ENCODE data around the gene PCYT1A. TPM values are rescaled to one million over a fixed set of nuclear protein-coding genes. Genes with fewer than 3 reads are reported as not detected.

Gene PCYT1A
- total and polyA plus RNA-seq, 2 of the 13 experiments (the other 11 are each of a cell fraction or from before 2014, with no cell fraction given): 26.4 to 45.3 TPM

GRCh38 chr3:196214783-196215441, 72.6 kb downstream of the PCYT1A start (continued):
- TF ChIP-seq ZBTB33 (CRISPR knock-in tag; IDR thresholded peaks at IDR 0.05) (peak; percentile 46; the same call in 1 of the 2 replicates), GPBP1L1 (CRISPR knock-in tag; IDR thresholded peaks at IDR 0.05) (no peak), EP300 (IDR thresholded peaks at IDR 0.05; ENCODE audit: low read depth in 2 of 2, low read length in 2 of 2) (peak; percentile 62 to 89; a peak in 2 of 4 replicates), EP300 (CRISPR knock-in tag; IDR thresholded peaks at IDR 0.05; ENCODE audit: borderline replicate concordance) (peak; percentile 89), ZNF781 (CRISPR knock-in tag; IDR thresholded peaks at IDR 0.05; ENCODE audit: borderline replicate concordance, not compliant biosample characterization) (no peak), ZSCAN9 (CRISPR knock-in tag; IDR thresholded peaks at IDR 0.05; ENCODE audit: borderline replicate concordance) (peak; percentile 78), PITX1 (CRISPR knock-in tag; IDR thresholded peaks at IDR 0.05) (peak; percentile 92), GABPB1 (CRISPR knock-in tag; IDR thresholded peaks at IDR 0.05) (peak; percentile 68), AHR (CRISPR knock-in tag; IDR thresholded peaks at IDR 0.05) (0 out of 2 replicates have a peak, but pooled peaks have one; percentile 35), ZNF605 (CRISPR knock-in tag; IDR thresholded peaks at IDR 0.05) (peak; percentile 77), ZNF530 (CRISPR knock-in tag; IDR thresholded peaks at IDR 0.05; ENCODE audit: low read depth) (no peak), ZNF296 (CRISPR knock-in tag; conservative IDR thresholded peaks at IDR 0.05) (0 out of 2 replicates have a peak, but pooled peaks have one; percentile 3), ZNF75D (CRISPR knock-in tag; IDR thresholded peaks at IDR 0.05; ENCODE audit: borderline replicate concordance) (no peak), BRD4 (CRISPR knock-in tag; IDR thresholded peaks at IDR 0.05) (0 out of 2 replicates have a peak, but pooled peaks have one; percentile 37), MTA1 (CRISPR knock-in tag; IDR thresholded peaks at IDR 0.05; ENCODE audit: borderline replicate concordance) (0 out of 2 replicates have a peak, but pooled peaks have one; percentile 98)
- TF ChIP-seq, protein P1, sequence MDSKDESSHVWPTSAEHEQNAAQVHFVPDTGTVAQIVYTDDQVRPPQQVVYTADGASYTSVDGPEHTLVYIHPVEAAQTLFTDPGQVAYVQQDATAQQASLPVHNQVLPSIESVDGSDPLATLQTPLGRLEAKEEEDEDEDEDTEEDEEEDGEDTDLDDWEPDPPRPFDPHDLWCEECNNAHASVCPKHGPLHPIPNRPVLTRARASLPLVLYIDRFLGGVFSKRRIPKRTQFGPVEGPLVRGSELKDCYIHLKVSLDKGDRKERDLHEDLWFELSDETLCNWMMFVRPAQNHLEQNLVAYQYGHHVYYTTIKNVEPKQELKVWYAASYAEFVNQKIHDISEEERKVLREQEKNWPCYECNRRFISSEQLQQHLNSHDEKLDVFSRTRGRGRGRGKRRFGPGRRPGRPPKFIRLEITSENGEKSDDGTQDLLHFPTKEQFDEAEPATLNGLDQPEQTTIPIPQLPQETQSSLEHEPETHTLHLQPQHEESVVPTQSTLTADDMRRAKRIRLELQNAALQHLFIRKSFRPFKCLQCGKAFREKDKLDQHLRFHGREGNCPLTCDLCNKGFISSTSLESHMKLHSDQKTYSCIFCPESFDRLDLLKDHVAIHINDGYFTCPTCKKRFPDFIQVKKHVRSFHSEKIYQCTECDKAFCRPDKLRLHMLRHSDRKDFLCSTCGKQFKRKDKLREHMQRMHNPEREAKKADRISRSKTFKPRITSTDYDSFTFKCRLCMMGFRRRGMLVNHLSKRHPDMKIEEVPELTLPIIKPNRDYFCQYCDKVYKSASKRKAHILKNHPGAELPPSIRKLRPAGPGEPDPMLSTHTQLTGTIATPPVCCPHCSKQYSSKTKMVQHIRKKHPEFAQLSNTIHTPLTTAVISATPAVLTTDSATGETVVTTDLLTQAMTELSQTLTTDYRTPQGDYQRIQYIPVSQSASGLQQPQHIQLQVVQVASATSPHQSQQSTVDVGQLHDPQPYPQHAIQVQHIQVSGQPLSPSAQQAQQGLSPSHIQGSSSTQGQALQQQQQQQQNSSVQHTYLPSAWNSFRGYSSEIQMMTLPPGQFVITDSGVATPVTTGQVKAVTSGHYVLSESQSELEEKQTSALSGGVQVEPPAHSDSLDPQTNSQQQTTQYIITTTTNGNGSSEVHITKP (CRISPR knock-in tag; IDR thresholded peaks at IDR 0.05; ENCODE audit: low read depth): 0 out of 2 replicates have a peak, but pooled peaks have one; percentile 52
- TF ChIP-seq, protein P2, sequence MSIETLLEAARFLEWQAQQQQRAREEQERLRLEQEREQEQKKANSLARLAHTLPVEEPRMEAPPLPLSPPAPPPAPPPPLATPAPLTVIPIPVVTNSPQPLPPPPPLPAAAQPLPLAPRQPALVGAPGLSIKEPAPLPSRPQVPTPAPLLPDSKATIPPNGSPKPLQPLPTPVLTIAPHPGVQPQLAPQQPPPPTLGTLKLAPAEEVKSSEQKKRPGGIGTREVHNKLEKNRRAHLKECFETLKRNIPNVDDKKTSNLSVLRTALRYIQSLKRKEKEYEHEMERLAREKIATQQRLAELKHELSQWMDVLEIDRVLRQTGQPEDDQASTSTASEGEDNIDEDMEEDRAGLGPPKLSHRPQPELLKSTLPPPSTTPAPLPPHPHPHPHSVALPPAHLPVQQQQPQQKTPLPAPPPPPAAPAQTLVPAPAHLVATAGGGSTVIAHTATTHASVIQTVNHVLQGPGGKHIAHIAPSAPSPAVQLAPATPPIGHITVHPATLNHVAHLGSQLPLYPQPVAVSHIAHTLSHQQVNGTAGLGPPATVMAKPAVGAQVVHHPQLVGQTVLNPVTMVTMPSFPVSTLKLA (IDR thresholded peaks at IDR 0.05): no peak
